Measurements from ENCODE around the gene SLC25A21.

DNA sequence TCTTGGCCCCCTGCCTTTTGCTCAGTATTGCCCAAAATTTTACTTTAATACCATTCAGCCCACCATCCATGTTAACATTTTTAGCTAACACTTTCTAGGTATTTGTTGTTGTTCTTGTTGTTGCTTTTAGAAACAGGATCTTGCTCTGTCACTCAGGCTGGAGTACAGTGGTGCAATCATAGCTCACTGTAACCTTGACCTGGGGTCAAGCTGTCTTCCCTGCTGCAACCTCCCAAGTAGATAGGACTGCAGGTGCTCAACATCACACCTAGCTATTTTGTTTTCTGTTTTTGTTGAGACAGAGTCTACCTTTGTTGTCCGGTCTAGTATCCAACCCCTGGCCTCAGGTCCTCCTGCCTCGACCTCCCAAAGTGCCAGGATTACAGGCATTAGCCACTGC is 29.3 kb upstream of the SLC25A21 start:
- TF ChIP-seq, protein P1, sequence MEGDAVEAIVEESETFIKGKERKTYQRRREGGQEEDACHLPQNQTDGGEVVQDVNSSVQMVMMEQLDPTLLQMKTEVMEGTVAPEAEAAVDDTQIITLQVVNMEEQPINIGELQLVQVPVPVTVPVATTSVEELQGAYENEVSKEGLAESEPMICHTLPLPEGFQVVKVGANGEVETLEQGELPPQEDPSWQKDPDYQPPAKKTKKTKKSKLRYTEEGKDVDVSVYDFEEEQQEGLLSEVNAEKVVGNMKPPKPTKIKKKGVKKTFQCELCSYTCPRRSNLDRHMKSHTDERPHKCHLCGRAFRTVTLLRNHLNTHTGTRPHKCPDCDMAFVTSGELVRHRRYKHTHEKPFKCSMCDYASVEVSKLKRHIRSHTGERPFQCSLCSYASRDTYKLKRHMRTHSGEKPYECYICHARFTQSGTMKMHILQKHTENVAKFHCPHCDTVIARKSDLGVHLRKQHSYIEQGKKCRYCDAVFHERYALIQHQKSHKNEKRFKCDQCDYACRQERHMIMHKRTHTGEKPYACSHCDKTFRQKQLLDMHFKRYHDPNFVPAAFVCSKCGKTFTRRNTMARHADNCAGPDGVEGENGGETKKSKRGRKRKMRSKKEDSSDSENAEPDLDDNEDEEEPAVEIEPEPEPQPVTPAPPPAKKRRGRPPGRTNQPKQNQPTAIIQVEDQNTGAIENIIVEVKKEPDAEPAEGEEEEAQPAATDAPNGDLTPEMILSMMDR (conservative IDR thresholded peaks at IDR 0.05; ENCODE audit: low read depth in 2 of 2): no peak
- TF ChIP-seq POLR2AphosphoS5 (IDR thresholded peaks at IDR 0.05; ENCODE audit: low read depth): no peak
- no peak for TF ChIP-seq EZH2 (IDR thresholded peaks at IDR 0.05; ENCODE audit: low read depth, unreplicated experiment)
- TF ChIP-seq EZH2phosphoT487 (IDR thresholded peaks at IDR 0.05; ENCODE audit: unreplicated experiment): no peak
- TF ChIP-seq, protein P2, sequence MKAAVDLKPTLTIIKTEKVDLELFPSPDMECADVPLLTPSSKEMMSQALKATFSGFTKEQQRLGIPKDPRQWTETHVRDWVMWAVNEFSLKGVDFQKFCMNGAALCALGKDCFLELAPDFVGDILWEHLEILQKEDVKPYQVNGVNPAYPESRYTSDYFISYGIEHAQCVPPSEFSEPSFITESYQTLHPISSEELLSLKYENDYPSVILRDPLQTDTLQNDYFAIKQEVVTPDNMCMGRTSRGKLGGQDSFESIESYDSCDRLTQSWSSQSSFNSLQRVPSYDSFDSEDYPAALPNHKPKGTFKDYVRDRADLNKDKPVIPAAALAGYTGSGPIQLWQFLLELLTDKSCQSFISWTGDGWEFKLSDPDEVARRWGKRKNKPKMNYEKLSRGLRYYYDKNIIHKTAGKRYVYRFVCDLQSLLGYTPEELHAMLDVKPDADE (IDR thresholded peaks at IDR 0.05): no peak
- no peak for TF ChIP-seq JUNB (IDR thresholded peaks at IDR 0.05; ENCODE audit: unreplicated experiment)
- no peak for TF ChIP-seq CREB1 (CRISPR knock-in tag; IDR thresholded peaks at IDR 0.05; ENCODE audit: low read depth)
- TF ChIP-seq, protein P3, sequence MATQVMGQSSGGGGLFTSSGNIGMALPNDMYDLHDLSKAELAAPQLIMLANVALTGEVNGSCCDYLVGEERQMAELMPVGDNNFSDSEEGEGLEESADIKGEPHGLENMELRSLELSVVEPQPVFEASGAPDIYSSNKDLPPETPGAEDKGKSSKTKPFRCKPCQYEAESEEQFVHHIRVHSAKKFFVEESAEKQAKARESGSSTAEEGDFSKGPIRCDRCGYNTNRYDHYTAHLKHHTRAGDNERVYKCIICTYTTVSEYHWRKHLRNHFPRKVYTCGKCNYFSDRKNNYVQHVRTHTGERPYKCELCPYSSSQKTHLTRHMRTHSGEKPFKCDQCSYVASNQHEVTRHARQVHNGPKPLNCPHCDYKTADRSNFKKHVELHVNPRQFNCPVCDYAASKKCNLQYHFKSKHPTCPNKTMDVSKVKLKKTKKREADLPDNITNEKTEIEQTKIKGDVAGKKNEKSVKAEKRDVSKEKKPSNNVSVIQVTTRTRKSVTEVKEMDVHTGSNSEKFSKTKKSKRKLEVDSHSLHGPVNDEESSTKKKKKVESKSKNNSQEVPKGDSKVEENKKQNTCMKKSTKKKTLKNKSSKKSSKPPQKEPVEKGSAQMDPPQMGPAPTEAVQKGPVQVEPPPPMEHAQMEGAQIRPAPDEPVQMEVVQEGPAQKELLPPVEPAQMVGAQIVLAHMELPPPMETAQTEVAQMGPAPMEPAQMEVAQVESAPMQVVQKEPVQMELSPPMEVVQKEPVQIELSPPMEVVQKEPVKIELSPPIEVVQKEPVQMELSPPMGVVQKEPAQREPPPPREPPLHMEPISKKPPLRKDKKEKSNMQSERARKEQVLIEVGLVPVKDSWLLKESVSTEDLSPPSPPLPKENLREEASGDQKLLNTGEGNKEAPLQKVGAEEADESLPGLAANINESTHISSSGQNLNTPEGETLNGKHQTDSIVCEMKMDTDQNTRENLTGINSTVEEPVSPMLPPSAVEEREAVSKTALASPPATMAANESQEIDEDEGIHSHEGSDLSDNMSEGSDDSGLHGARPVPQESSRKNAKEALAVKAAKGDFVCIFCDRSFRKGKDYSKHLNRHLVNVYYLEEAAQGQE (IDR thresholded peaks at IDR 0.05; ENCODE audit: unreplicated experiment): no peak
- no peak for TF ChIP-seq NANOG (IDR thresholded peaks at IDR 0.05; ENCODE audit: borderline replicate concordance)
- TF ChIP-seq ZNF114 (CRISPR knock-in tag; IDR thresholded peaks at IDR 0.05): no peak
- no peak for TF ChIP-seq STAT1 (IDR thresholded peaks at IDR 0.05; ENCODE audit: unreplicated experiment)
- TF ChIP-seq, protein P4, sequence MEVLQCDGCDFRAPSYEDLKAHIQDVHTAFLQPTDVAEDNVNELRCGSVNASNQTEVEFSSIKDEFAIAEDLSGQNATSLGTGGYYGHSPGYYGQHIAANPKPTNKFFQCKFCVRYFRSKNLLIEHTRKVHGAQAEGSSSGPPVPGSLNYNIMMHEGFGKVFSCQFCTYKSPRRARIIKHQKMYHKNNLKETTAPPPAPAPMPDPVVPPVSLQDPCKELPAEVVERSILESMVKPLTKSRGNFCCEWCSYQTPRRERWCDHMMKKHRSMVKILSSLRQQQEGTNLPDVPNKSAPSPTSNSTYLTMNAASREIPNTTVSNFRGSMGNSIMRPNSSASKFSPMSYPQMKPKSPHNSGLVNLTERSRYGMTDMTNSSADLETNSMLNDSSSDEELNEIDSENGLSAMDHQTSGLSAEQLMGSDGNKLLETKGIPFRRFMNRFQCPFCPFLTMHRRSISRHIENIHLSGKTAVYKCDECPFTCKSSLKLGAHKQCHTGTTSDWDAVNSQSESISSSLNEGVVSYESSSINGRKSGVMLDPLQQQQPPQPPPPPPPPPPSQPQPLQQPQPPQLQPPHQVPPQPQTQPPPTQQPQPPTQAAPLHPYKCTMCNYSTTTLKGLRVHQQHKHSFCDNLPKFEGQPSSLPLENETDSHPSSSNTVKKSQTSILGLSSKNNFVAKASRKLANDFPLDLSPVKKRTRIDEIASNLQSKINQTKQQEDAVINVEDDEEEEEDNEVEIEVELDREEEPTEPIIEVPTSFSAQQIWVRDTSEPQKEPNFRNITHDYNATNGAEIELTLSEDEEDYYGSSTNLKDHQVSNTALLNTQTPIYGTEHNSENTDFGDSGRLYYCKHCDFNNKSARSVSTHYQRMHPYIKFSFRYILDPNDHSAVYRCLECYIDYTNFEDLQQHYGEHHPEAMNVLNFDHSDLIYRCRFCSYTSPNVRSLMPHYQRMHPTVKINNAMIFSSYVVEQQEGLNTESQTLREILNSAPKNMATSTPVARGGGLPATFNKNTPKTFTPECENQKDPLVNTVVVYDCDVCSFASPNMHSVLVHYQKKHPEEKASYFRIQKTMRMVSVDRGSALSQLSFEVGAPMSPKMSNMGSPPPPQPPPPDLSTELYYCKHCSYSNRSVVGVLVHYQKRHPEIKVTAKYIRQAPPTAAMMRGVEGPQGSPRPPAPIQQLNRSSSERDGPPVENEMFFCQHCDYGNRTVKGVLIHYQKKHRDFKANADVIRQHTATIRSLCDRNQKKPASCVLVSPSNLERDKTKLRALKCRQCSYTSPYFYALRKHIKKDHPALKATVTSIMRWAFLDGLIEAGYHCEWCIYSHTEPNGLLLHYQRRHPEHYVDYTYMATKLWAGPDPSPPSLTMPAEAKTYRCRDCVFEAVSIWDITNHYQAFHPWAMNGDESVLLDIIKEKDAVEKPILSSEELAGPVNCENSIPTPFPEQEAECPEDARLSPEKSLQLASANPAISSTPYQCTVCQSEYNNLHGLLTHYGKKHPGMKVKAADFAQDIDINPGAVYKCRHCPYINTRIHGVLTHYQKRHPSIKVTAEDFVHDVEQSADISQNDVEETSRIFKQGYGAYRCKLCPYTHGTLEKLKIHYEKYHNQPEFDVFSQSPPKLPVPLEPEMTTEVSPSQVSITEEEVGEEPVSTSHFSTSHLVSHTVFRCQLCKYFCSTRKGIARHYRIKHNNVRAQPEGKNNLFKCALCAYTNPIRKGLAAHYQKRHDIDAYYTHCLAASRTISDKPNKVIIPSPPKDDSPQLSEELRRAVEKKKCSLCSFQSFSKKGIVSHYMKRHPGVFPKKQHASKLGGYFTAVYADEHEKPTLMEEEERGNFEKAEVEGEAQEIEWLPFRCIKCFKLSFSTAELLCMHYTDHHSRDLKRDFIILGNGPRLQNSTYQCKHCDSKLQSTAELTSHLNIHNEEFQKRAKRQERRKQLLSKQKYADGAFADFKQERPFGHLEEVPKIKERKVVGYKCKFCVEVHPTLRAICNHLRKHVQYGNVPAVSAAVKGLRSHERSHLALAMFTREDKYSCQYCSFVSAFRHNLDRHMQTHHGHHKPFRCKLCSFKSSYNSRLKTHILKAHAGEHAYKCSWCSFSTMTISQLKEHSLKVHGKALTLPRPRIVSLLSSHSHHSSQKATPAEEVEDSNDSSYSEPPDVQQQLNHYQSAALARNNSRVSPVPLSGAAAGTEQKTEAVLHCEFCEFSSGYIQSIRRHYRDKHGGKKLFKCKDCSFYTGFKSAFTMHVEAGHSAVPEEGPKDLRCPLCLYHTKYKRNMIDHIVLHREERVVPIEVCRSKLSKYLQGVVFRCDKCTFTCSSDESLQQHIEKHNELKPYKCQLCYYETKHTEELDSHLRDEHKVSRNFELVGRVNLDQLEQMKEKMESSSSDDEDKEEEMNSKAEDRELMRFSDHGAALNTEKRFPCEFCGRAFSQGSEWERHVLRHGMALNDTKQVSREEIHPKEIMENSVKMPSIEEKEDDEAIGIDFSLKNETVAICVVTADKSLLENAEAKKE (CRISPR knock-in tag; IDR thresholded peaks at IDR 0.05): no peak
- TF ChIP-seq ZNF331 (CRISPR knock-in tag; IDR thresholded peaks at IDR 0.05; ENCODE audit: low read depth): no peak

All from GM23338 (cell line).